Measurements from ENCODE around the gene IQCH. TPM values are rescaled to one million over a fixed set of nuclear protein-coding genes. Genes with fewer than 3 reads are reported as not detected.
"Not testable (repeated sequence)": the region's sequence is repeated elsewhere in the genome, so short reads cannot be mapped to it uniquely, and the experiment has no call there.

IQCH gene
- total RNA-seq, 4 donors from 2014 or later = 0.66 to 3.0 (median 2.0) TPM

GRCh38 chr15:67253101-67253500, 1.5 kb upstream of the IQCH start:
- WGBS, 2 donors = 92 to 93% methylated on average over 11 to 12 of the region's 12 CpGs

GRCh38 chr15:67253549-67254237, 893 bp upstream of the IQCH start:
- Histone ChIP-seq H3K36me3 (no peaks in the 10 kb centered on the region), H3K9me3 (no peaks in the 10 kb centered on the region), H3K27me3 (no peaks in the 10 kb centered on the region), H3K4me1 (peaks cover 0 to 25% (median 10%) of the 10 kb centered on the region in 4 donors), H3K4me3 (peak overlapping the region; percentile 58 to 91 (median 86)), H3K27ac (peak overlapping the region in 3 of 4 donors; percentile 80 to 88 (median 82))
- TF ChIP-seq EP300 (IDR thresholded peaks at IDR 0.05) (no peak), CTCF (IDR thresholded peaks at IDR 0.05) (no peak), POLR2A (IDR thresholded peaks at IDR 0.05) (no peak)
- DNase-seq (ENCODE audit: low spot score in 2 of 2) = no peak
- 41 to 43% methylated on average over 15 of the region's 15 CpGs for WGBS, 2 donors

More at GRCh38 chr15:67253101-67253500, 1.5 kb upstream of the IQCH start:
- Histone ChIP-seq H3K27ac (no peak overlapping the region), H3K27me3 (no peaks in the 10 kb centered on the region), H3K9me3 (no peaks in the 10 kb centered on the region), H3K36me3 (no peaks in the 10 kb centered on the region), H3K4me3 (peak overlapping the region in 1 of 4 donors; percentile 80), H3K4me1 (peaks cover 0 to 25% (median 10%) of the 10 kb centered on the region in 4 donors)
- no peak for TF ChIP-seq POLR2A (IDR thresholded peaks at IDR 0.05)
- no peak for TF ChIP-seq EP300 (IDR thresholded peaks at IDR 0.05)
- no peak for TF ChIP-seq CTCF (IDR thresholded peaks at IDR 0.05)
- no peak for DNase-seq (ENCODE audit: low spot score in 2 of 2)

- Histone ChIP-seq H3K9me3 (no peaks in the 10 kb centered on the region), H3K27ac (no peak overlapping the region), H3K27me3 (no peaks in the 10 kb centered on the region), H3K4me1 (peaks cover 0 to 25% (median 10%) of the 10 kb centered on the region in 4 donors), H3K4me3 (no peak overlapping the region), H3K36me3 (no peaks in the 10 kb centered on the region)
- TF ChIP-seq EP300 (IDR thresholded peaks at IDR 0.05) (no peak), CTCF (IDR thresholded peaks at IDR 0.05) (no peak), POLR2A (IDR thresholded peaks at IDR 0.05) (no peak)
- no peak for DNase-seq (ENCODE audit: low spot score in 2 of 2)
- WGBS, 2 donors = 77 to 79% methylated on average over 3 of the region's 3 CpGs
These were observed 1.5 kb downstream of the IQCH start for GRCh38 chr15:67256051-67256450.

- not testable (repeated sequence) for H3K36me3 ChIP-seq; H3K9me3 ChIP-seq; H3K27me3 ChIP-seq; H3K4me3 ChIP-seq; DNase-seq (ENCODE audit: low spot score in 2 of 2); H3K27ac ChIP-seq
- 90 to 93% methylated on average over 3 of the region's 3 CpGs for WGBS, 2 donors
- H3K4me1 ChIP-seq = peaks cover 0 to 12% (median 3%) of the 10 kb centered on the region in 4 donors
These were observed 3.8 kb downstream of the IQCH start for GRCh38 chr15:67258412-67258811.

- Histone ChIP-seq H3K4me3 (no peak overlapping the region), H3K27me3 (no peaks in the 10 kb centered on the region), H3K4me1 (peaks cover 0 to 7% (median 0%) of the 10 kb centered on the region in 4 donors), H3K36me3 (no peaks in the 10 kb centered on the region), H3K27ac (no peak overlapping the region), H3K9me3 (no peaks in the 10 kb centered on the region)
- TF ChIP-seq CTCF (IDR thresholded peaks at IDR 0.05) = no peak
- TF ChIP-seq POLR2A (IDR thresholded peaks at IDR 0.05) = no peak
- TF ChIP-seq EP300 (IDR thresholded peaks at IDR 0.05) = no peak
- DNase-seq (ENCODE audit: low spot score in 2 of 2) = no peak
These were observed 4.8 kb downstream of the IQCH start for GRCh38 chr15:67259379-67259778.

Measured in tibial nerve (tissue), 4 donors.